ENCODE measurements around the gene OR2B2.

Gene OR2B2

GRCh38 chr6:27866357-27867050 is 45.7 kb downstream of the OR2B2 start:
- DNase-seq: no peak

DNA sequence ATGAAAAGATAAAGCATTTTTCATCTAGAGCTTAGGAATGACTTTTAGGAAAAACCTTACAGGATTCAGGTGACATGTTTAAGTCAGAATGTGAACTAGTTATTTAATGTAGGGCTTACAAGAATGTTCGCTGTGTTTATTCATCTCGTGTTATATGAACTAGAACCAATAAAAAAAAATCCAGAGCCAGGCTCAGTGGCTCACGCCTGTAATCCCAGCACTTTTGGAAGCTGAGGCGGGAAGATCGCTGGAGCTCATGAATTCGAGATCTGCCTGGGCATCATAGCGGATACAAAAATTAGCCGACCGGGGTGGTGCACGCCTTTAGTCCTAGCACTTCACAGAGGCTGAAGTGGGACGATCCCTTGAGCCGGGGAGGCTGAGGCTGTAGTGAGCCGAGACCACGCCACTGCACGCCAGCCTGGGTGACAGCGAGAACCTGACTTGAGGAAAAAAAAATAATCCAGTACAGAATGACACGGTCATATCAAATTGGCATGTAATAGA is 46.3 kb downstream of the OR2B2 start:
- no peak for DNase-seq

- DNase-seq: no peak
These were observed 47.0 kb downstream of the OR2B2 start for GRCh38 chr6:27864906-27865849.

GRCh38 chr6:27863962-27864905 is 48.0 kb downstream of the OR2B2 start:
- DNase-seq: no peak

- DNase-seq: no peak
These were observed 49.7 kb downstream of the OR2B2 start for GRCh38 chr6:27862396-27863066.

DNA sequence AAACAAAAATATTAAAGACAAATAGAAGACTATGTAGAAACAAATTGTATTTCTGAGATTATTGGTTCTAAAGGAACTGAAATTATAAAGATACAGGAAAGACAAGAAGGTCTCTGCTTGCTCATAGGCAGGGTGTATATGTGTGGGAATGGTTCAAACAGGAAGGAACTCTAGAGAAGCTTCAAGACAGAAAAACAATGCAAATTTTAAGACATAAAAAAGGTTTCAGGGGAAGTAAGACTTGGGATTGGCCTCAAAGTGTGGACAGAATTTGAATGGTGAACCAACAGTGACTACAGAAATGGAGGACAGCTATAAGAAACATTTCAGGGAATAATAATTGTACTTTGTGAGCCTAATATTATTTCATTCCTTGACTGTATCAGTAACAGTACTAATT is 50.3 kb downstream of the OR2B2 start:
- DNase-seq: no peak

- no peak for DNase-seq
These were observed 50.8 kb downstream of the OR2B2 start for GRCh38 chr6:27861276-27861840.

All from DMS79 (cell line).